Natural killer cell (primary cell): ENCODE results near the gene ICAM2. TPM values are rescaled to one million over a fixed set of nuclear protein-coding genes. Genes with fewer than 3 reads are reported as not detected.

ENCODE experiments used
- ATAC-seq, 3 donors: fragments of 150-1000 bp in 2 of 3; fragments of 200-7000 bp in 1 of 3; cut with Tn5 transposase; 1 replicate in 1 of 3; 2 replicates in 2 of 3; pipeline ENCODE4 v1.10.0; 2021; ENCODE audit warnings: mild to moderate bottlenecking in 2 of 3, moderate library complexity in 2 of 3
- DNase-seq, 2 donors: peaks; one replicate each; pipeline versions ENCODE4 v3.0.0 to v3.0.0-alpha.2; 2013 to 2021; ENCODE audit warnings: mixed read lengths in 1 of 2
- H3K27ac ChIP-seq: one replicate; pipeline ENCODE4 v1.5.1; 2013; ENCODE audit warnings: mild to moderate bottlenecking, low read length
- H3K27me3 ChIP-seq: one replicate; pipeline ENCODE4 v1.6.1; 2013; ENCODE audit warnings: low read length; ENCODE audit not compliant: control insufficient read depth, insufficient read depth
- H3K36me3 ChIP-seq: one replicate; pipeline ENCODE4 v1.6.1; 2013; ENCODE audit warnings: low read length; ENCODE audit not compliant: control insufficient read depth, insufficient read depth
- H3K4me1 ChIP-seq: one replicate; pipeline ENCODE4 v1.6.1; 2013; ENCODE audit warnings: low read length; ENCODE audit not compliant: control insufficient read depth, insufficient read depth
- H3K4me3 ChIP-seq: one replicate; pipeline ENCODE4 v1.5.1; 2013; ENCODE audit warnings: low read length
- H3K9me3 ChIP-seq: one replicate; pipeline ENCODE4 v1.6.1; 2013; ENCODE audit warnings: low read length; ENCODE audit not compliant: control insufficient read depth, insufficient read depth
- H3K27ac Mint-ChIP-seq, 2 donors: one replicate each; pipeline ENCODE4 v1.8.0; 2022; ENCODE audit warnings: mild to moderate bottlenecking in 2 of 2, mixed read lengths in 2 of 2, moderate library complexity in 1 of 2
- H3K27me3 Mint-ChIP-seq, 2 donors: one replicate each; pipeline ENCODE4 v1.8.0; 2022; ENCODE audit warnings: low read depth in 2 of 2, mixed read lengths in 2 of 2
- H3K36me3 Mint-ChIP-seq: one replicate; pipeline ENCODE4 v1.8.0; 2022; ENCODE audit warnings: mixed read lengths
- H3K4me1 Mint-ChIP-seq, 2 donors: one replicate each; pipeline ENCODE4 v1.8.0; 2022; ENCODE audit warnings: mixed read lengths in 2 of 2
- H3K4me3 Mint-ChIP-seq: one replicate; pipeline ENCODE4 v1.8.0; 2022; ENCODE audit warnings: mild to moderate bottlenecking, moderate library complexity, mixed read lengths
- H3K9me3 Mint-ChIP-seq, 2 donors: one replicate each; pipeline ENCODE4 v1.8.0; 2022; ENCODE audit warnings: mixed read lengths in 2 of 2
- WGBS: methylation state at CpG from one replicate; pipeline ENCODE4 v1.1.7; 2013; ENCODE audit warnings: missing lambda C conversion rate; ENCODE audit not compliant: insufficient coverage; 5-methylcytosine and 5-hydroxymethylcytosine counted together
- intact Hi-C: fragments of 100-400 bp; cut with micrococcal nuclease; formaldehyde crosslinking; loops from one replicate; pipeline ENCODE4 v1.14.2; 2022
- total RNA-seq, 4 donors: library from RNA; stranded (reverse); fragments of 120-200 nt in 1 of 4; gene quantifications; one replicate each; pipeline versions ENCODE4 v1.2.3 to v1.2.4, GENCODE V29; 2013 to 2022
- TF ChIP-seq, protein P1 (sequence below): fragments of 200-600 bp; IDR thresholded peaks from one replicate; pipeline ENCODE4 v1.8.0; 2022; ENCODE audit warnings: antibody characterized with exemption

The ICAM2 gene
- total RNA-seq, 3 donors from 2014 or later (not counting 1 experiment from before 2014, with no cell fraction given): 73.2 to 91.0 (median 78.0) TPM

DNA sequence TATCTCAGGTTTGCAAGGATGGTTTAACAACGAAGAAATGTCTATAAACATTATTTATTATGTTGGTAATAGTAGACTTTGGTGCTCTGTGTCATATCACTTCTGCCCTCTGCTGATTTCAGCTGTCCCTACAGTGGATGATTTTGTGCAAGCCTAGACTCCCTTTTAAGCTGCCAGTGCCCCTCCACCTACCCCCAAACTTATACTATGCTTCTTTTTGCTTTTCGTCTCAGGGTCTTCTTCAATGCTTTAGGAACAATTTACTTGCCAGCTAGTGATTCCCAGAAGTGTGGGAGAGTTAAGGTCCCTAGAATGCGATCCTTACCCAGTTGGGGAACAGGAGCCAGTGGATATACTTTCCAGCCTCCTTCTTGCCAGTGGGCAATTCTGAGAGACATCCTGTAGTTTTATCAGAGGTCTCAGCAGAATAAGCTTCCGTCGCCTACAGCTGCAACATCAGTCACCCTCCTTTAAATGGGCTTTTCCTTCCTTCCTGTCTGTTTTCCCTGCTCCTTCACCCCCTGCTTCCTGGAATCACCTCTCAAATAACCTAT, 4.1 kb downstream of the ICAM2 start:
- H3K4me1 Mint-ChIP-seq: peaks cover 65 to 70% of the 10 kb centered on the region in 2 donors
- 15% methylated on average over 4 of the region's 5 CpGs for WGBS
- TF ChIP-seq, protein P1, sequence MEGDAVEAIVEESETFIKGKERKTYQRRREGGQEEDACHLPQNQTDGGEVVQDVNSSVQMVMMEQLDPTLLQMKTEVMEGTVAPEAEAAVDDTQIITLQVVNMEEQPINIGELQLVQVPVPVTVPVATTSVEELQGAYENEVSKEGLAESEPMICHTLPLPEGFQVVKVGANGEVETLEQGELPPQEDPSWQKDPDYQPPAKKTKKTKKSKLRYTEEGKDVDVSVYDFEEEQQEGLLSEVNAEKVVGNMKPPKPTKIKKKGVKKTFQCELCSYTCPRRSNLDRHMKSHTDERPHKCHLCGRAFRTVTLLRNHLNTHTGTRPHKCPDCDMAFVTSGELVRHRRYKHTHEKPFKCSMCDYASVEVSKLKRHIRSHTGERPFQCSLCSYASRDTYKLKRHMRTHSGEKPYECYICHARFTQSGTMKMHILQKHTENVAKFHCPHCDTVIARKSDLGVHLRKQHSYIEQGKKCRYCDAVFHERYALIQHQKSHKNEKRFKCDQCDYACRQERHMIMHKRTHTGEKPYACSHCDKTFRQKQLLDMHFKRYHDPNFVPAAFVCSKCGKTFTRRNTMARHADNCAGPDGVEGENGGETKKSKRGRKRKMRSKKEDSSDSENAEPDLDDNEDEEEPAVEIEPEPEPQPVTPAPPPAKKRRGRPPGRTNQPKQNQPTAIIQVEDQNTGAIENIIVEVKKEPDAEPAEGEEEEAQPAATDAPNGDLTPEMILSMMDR: no peak
- H3K27me3 Mint-ChIP-seq: no peaks in the 10 kb centered on the region
- intact Hi-C loops: loop anchor here (1.0 kb wide), 1 partner anchor 9 kb away; no protein-coding TSS in a partner anchor
- H3K4me3 ChIP-seq: peak overlapping the region; percentile 31
- H3K36me3 Mint-ChIP-seq: no peaks in the 10 kb centered on the region
- DNase-seq (peak in 1 of 2 donors; percentile 55), ATAC-seq (no peak)
- H3K9me3 Mint-ChIP-seq: no peaks in the 10 kb centered on the region
- H3K36me3 ChIP-seq: peaks cover 2% of the 10 kb centered on the region
- H3K27me3 ChIP-seq: no peaks in the 10 kb centered on the region
- H3K27ac ChIP-seq: peak overlapping the region; percentile 91
- H3K27ac Mint-ChIP-seq: peak overlapping the region; percentile 94 to 100
- no peaks in the 10 kb centered on the region for H3K9me3 ChIP-seq
- H3K4me3 Mint-ChIP-seq: peak overlapping the region; percentile 98
- peaks cover 57% of the 10 kb centered on the region for H3K4me1 ChIP-seq

DNA sequence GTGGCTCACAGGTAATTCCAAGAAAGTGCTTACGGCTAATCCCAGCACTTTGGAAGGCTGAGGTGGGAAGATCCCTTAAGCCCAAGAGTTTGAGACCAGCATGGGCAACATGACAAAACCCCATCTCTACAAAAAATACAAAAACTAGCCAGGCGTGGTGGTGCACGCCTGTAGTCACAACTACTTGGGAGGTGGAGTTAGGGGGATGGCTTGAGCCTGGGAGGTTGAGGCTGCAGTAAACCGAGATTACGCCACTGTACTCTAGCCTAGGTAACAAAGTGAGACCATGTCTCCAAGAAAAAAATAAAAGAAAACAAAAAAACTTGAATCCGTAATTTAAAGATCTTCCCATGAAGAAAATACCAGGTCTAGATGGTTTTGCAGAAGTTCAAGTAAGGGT, 5.0 kb downstream of the ICAM2 start:
- no peaks in the 10 kb centered on the region for H3K9me3 ChIP-seq
- no peaks in the 10 kb centered on the region for H3K27me3 ChIP-seq
- Mint-ChIP-seq H3K27ac (peak overlapping the region; percentile 94 to 100), H3K27me3 (no peaks in the 10 kb centered on the region), H3K4me1 (peaks cover 68 to 76% of the 10 kb centered on the region in 2 donors), H3K9me3 (no peaks in the 10 kb centered on the region), H3K36me3 (no peaks in the 10 kb centered on the region), H3K4me3 (peak overlapping the region; percentile 90)
- H3K4me1 ChIP-seq: peaks cover 51% of the 10 kb centered on the region
- intact Hi-C loops: no loop called here
- DNase-seq (no peak), ATAC-seq (no peak)
- no peak overlapping the region for H3K4me3 ChIP-seq
- H3K36me3 ChIP-seq: peaks cover 4% of the 10 kb centered on the region
- peak overlapping the region; percentile 91 for H3K27ac ChIP-seq
- TF ChIP-seq, protein P1: no peak
- 79% methylated on average over 3 of the region's 6 CpGs for WGBS

DNA sequence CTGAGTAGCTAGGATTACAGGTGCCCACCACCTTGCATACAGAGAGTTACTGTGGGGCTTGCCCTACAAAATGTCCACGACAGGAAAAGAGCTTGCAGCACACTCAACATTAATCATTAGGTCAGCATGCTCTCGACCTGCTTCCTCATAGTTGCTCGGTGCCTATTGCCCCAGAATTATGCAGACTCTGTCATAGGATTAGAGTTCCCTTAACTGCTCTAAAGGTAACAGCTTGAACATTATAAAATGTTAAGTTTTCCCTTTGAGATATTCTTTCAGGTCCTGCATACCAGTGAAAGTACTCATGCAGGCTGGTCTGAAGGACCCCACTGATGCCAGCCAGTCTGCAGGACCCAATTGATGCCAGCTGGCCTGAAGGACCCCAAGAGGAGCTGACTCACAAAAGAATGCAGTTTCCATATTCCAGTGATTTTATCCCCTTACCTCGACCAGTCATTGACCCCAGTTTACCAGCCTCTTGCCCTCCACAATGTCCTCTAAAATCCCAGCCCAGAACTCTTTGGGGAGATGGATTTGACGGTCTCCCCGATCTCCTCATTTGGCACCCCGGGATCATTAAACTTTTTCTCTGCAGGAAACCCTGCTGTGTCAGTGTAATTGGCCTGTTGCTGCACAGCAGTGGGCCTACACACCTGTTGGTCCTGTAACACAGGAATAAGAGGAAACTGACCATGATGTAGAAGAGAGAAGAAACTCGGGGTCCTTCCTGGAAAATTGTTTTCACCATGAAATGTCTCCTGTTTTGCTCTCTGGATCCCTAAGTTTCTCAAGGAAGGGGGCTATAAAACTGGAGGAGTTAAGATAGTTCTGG, 10.6 kb downstream of the ICAM2 start:
- Histone ChIP-seq H3K9me3 (no peaks in the 10 kb centered on the region), H3K4me1 (peaks cover 59% of the 10 kb centered on the region), H3K36me3 (peaks cover 33% of the 10 kb centered on the region), H3K27me3 (no peaks in the 10 kb centered on the region), H3K4me3 (no peak overlapping the region), H3K27ac (no peak overlapping the region)
- H3K27me3 Mint-ChIP-seq: no peaks in the 10 kb centered on the region
- intact Hi-C loops: no loop called here
- 66% methylated on average over 8 of the region's 8 CpGs for WGBS
- peak overlapping the region; percentile 78 to 100 for H3K27ac Mint-ChIP-seq
- DNase-seq (no peak), ATAC-seq (peak in 1 of 3 donors; percentile 54)
- TF ChIP-seq, protein P1: no peak
- H3K4me1 Mint-ChIP-seq: peaks cover 64 to 65% of the 10 kb centered on the region in 2 donors
- peak overlapping the region; percentile 21 for H3K4me3 Mint-ChIP-seq
- H3K9me3 Mint-ChIP-seq: no peaks in the 10 kb centered on the region
- H3K36me3 Mint-ChIP-seq: no peaks in the 10 kb centered on the region
